DOHH2 (cell line): ENCODE data around the gene TXK.

ENCODE experiments used
- EZH2phosphoT487 ChIP-seq: fragments of 200-600 bp; sonication (generic); IDR thresholded peaks from 2 replicates; pipeline ENCODE4 v1.6.1; 2017; ENCODE audit warnings: borderline replicate concordance, mild to moderate bottlenecking, antibody characterized with exemption, low read length, moderate library complexity, mixed read lengths
- TF ChIP-seq, protein P1 (sequence below): fragments of 200-600 bp; sonication (generic); IDR thresholded peaks from one replicate; pipeline ENCODE4 v1.5.1; 2014; ENCODE audit warnings: antibody characterized with exemption, mild to moderate bottlenecking, low read depth, low read length; ENCODE audit not compliant: poor library complexity, severe bottlenecking

- TF ChIP-seq, protein P1, sequence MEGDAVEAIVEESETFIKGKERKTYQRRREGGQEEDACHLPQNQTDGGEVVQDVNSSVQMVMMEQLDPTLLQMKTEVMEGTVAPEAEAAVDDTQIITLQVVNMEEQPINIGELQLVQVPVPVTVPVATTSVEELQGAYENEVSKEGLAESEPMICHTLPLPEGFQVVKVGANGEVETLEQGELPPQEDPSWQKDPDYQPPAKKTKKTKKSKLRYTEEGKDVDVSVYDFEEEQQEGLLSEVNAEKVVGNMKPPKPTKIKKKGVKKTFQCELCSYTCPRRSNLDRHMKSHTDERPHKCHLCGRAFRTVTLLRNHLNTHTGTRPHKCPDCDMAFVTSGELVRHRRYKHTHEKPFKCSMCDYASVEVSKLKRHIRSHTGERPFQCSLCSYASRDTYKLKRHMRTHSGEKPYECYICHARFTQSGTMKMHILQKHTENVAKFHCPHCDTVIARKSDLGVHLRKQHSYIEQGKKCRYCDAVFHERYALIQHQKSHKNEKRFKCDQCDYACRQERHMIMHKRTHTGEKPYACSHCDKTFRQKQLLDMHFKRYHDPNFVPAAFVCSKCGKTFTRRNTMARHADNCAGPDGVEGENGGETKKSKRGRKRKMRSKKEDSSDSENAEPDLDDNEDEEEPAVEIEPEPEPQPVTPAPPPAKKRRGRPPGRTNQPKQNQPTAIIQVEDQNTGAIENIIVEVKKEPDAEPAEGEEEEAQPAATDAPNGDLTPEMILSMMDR = no peak
- no peak for TF ChIP-seq EZH2phosphoT487
Observed at GRCh38 chr4:48137846-48138245, 3.8 kb upstream of the TXK start.
